Myocyte (in vitro differentiated cells): Measurements from ENCODE around the gene NOMO2. TPM values are rescaled to one million over a fixed set of nuclear protein-coding genes. Genes with fewer than 3 reads are reported as not detected.
"Not testable (repeated sequence)": the region's sequence is repeated elsewhere in the genome, so short reads cannot be mapped to it uniquely, and the experiment has no call there.

Experiments
- DNase-seq: peaks from one replicate; pipeline ENCODE4 v3.0.0-alpha.2; 2012; ENCODE audit warnings: low read depth
- polyA plus RNA-seq: library from polyadenylated mRNA; unstranded; fragments of >200 nt; gene quantifications from one replicate; pipeline ENCODE4 v1.2.1, GENCODE V29; 2012; ENCODE audit warnings: missing spikeins
- total RNA-seq: library from RNA; depleted of rRNA; stranded (reverse); fragments of >200 nt; gene quantifications from 2 replicates; pipeline ENCODE4 v1.2.3, GENCODE V29; 2014

Gene NOMO2, protein sequence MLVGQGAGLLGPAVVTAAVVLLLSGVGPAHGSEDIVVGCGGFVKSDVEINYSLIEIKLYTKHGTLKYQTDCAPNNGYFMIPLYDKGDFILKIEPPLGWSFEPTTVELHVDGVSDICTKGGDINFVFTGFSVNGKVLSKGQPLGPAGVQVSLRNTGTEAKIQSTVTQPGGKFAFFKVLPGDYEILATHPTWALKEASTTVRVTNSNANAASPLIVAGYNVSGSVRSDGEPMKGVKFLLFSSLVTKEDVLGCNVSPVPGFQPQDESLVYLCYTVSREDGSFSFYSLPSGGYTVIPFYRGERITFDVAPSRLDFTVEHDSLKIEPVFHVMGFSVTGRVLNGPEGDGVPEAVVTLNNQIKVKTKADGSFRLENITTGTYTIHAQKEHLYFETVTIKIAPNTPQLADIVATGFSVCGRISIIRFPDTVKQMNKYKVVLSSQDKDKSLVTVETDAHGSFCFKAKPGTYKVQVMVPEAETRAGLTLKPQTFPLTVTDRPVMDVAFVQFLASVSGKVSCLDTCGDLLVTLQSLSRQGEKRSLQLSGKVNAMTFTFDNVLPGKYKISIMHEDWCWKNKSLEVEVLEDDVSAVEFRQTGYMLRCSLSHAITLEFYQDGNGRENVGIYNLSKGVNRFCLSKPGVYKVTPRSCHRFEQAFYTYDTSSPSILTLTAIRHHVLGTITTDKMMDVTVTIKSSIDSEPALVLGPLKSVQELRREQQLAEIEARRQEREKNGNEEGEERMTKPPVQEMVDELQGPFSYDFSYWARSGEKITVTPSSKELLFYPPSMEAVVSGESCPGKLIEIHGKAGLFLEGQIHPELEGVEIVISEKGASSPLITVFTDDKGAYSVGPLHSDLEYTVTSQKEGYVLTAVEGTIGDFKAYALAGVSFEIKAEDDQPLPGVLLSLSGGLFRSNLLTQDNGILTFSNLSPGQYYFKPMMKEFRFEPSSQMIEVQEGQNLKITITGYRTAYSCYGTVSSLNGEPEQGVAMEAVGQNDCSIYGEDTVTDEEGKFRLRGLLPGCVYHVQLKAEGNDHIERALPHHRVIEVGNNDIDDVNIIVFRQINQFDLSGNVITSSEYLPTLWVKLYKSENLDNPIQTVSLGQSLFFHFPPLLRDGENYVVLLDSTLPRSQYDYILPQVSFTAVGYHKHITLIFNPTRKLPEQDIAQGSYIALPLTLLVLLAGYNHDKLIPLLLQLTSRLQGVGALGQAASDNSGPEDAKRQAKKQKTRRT
- total RNA-seq: 136 and 150 TPM in 2 replicates
- 223 TPM for polyA plus RNA-seq

DNA sequence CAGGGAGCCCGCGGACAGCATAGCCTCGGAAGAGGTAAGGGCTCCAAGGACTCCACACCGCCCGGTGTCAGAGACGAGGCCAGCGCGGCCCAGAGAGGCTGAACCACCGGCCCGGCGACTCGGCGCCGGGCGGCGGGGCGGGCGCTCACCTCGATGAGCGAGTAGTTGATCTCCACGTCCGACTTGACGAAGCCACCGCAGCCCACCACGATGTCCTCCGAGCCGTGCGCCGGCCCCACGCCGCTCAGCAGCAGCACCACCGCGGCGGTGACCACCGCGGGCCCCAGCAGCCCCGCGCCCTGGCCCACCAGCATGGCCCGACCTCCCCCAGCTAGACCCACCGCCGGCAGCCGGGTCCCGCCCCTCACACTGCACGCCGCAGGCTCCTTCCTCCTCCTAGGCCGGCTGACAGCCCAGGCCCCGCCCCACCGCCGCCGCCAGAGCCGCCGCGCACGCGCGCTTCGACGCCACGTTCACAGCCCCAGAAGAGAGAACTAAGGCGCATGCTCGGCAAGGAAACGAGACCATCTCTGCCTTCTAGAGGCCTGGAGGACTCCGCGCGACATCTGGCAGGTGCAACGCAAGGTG is at the start of gene NOMO2:
TSS of gene NOMO2 (minus strand) at position 371 of the 588 bp plus-strand sequence. CDS start at position 314, 57 bp downstream.
- peak; percentile 4 for DNase-seq

DNA sequence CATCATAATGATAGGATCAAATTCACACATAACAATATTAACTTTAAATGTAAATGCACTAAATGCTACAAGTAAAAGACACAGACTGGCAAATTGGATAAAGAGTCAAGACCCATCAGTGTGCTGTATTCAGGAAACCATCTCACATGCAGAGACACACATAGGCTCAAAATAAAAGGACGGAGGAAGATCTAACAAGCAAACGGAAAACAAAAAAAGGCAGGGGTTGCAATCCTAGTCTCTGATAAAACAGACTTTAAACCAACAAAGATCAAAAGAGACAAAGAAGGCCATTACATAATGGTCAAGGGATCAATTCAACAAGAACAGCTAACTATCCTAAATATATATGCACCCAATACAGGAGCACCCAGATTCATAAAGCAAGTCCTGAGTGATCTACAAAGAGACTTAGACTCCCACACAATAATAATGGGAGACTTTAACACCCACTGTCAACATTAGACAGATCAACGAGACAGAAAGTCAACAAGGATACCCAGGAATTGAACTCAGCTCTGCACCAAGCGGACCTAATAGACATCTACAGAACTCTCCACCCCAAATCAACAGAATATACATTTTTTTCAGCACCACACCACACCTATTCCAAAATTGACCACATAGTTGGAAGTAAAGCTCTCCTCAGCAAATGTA is 48.4 kb upstream of the NOMO2 start:
- DNase-seq: not testable (repeated sequence)

DNA sequence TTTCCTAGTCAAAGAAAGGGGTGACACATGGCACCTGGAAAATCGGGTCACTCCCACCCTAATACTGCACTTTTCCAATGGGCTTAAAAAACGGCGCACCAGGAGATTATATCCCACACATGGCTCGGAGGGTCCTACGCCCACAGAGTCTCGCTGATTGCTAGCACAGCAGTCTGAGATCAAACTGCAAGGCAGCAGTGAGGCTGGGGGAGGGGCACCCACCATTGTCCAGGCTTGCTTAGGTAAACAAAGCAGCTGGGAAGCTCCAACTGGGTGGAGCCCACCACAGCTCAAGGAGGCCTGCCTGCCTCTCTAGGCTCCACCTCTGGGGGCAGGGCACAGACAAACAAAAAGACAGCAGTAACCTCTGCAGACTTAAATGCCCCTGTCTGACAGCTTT is 46.4 kb upstream of the NOMO2 start:
- not testable (repeated sequence) for DNase-seq

DNA sequence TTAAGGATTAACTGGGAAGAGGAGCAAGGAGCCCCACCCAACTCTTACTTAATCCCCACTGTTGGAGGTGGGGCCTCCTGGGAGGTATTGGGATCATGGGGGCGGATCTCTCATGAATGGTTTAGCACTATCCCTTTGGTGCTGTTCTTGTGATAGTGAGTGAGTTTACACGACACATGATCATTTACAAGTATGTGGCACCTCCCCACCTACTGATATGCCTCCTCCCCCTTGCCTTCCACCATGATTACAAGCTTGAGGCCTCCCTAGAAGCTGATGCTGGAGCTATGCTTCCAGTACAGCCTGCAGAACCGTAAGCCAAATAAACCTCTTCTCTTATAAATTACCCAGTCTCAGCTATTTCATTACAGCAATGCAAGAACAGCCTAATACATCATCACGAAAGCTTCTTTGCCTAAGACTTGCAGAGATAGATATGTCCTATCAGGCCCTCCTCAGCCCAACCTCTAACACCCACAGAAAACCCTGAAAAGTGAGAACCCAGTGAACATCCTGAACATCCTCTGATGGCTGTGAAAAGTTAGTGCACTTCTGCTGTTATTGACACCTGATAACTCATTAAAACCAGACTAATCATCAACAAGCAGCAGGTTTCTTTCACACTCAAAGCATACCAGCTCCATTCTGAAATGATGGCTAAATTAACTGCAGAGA is 41.8 kb upstream of the NOMO2 start:
- DNase-seq: not testable (repeated sequence)

DNA sequence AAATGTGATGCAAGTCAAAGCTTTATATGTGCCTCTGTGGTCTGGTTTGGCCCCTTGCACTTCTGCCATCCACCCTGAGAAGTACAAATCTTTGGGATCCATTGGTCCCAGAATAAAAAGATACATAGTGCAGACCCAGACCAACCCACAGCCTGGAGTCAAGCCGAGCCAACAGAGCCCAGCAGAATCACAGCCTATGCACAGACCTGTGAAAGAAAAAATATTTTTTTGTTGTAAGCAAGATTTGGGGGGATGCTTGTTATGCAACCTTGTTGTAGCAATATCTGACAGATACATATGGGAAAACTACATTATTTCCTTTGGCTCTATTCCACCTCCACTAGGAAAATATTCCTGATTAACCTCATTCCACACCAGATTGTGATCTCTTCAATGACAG is 36.7 kb upstream of the NOMO2 start:
- DNase-seq: not testable (repeated sequence)

DNA sequence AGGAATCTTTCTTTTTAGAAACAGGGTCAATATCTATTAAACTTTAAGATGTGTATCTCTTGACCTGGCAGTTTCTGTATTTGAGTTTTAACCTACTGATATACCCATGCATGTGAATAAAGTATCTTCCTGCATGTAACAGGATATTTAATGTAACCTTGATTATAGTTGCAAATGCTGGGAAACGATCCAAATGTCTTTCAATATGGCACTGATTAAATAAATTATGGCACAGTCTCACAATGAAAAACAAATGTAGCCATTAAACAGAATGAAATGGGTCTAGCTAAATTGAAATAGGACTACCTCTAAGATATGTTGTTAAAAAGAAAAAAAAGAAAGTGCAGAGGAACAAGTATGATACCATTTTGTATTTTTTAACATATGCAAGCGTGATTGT is 35.8 kb upstream of the NOMO2 start:
- not testable (repeated sequence) for DNase-seq

DNA sequence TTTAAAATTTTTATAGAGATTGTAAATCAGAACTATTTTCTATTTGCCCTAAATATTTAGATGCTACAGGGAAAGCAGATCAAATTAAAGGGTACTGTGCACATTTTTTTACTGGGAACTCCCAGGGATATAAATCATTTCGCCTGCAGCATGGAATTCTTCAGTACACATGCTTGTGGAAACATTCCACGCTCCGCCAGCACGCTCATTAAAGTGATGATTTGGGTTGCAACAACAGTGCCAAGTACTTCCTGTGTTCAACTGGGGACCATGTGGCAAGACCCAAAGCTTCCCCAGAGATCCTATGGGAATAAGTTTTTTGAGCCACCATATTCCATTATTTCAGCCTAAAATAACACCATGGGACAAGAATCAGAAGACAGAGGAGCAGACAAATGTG is 35.4 kb upstream of the NOMO2 start:
- DNase-seq: peak; percentile 3

DNA sequence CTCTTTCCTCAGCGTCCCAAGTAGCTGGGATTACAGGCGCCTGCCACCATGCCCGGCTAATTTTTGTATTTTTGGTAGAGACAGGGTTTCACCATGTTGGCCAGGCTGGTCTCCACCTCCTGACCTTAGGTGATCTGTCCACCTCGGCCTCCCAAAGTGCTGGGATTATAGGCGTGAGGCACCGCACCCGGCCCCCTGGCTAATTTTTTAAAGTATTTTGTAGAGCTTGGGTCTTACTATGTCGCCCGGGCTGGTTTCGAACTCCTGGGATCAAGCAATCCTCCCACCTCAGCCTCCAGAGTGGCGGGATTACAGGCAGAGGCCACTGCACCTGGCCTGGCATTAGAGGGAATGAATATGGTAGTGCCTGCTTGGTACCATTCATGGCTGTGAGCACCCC is 33.9 kb upstream of the NOMO2 start:
- DNase-seq: not testable (repeated sequence)

DNA sequence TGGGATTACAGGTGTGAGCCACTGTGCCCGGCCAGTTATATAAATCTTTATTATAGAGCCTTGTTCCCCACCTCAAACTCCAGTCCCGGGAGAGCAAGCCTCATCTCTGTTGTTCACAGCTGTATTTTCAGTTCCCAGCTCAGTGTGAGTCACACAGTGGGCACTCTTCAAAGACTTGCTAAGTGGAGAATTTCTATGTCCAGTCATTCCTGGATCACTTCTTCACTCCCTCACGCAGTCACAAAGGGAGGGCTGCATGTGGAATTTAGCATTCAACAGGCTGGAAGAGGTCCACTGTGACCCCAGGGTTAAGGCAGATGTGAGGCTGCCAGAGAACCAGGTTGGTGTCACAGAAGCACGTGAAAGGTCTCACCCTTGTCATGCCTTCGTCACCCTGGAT is 33.0 kb upstream of the NOMO2 start:
- peak; percentile 2 for DNase-seq

DNA sequence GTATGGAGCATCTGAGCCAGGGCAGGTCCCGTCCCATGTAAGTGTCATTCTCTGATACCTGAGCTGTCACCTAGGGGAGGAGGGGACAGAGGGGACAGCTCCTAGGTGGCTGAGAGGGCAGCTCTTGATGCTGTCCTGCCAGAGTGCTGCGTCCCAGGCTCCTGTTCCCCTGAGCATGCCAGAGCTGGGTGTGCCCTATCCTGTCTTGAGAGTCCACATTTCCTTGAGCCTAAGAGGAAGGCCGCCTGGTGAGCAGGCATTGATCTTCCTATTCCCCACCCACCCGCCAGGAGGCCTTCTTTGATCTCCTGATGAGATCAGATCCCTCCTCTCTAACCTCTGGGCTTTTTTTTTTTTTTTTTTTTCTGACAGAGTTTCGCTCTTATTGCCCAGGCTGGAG is 32.0 kb upstream of the NOMO2 start:
- not testable (repeated sequence) for DNase-seq

DNA sequence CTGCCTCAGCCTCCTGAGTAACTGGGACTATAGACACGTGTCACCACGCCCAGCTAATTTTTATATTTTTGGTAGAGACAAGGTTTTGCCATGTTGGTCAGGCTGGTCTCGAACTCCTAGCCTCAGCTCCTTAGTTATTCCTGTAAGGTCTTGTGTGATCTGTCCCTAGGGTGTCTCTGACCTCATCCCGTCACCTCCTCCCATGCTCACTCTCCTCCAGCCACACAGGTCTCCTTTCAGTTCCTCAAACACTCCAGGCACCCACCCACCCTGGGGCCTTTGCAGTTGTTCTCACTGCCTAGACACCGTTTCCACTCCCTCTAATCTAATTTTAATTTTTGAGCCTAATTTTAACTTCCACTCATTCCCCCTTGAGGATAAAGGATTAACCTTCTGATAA is 31.1 kb upstream of the NOMO2 start:
- DNase-seq: not testable (repeated sequence)

DNA sequence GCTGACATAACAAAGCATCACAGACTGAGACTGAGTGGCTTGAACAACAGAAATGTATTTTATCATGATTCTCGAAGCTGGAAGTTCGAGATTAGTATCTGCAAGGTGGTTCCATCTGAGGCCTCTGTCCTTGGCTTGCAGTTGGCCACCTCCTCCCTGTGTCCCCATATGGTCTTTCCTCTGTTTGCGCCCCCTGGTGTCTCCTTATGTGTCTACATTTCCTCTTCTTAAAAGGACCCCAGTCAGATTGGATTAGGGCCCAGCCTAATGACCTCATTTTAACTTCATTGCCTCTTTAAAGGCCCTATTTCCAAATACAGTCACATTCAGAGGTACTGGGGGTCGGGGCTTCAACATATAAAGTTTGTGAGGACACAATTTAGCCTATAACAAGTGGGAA is 30.0 kb upstream of the NOMO2 start:
- DNase-seq: peak; percentile 13

DNA sequence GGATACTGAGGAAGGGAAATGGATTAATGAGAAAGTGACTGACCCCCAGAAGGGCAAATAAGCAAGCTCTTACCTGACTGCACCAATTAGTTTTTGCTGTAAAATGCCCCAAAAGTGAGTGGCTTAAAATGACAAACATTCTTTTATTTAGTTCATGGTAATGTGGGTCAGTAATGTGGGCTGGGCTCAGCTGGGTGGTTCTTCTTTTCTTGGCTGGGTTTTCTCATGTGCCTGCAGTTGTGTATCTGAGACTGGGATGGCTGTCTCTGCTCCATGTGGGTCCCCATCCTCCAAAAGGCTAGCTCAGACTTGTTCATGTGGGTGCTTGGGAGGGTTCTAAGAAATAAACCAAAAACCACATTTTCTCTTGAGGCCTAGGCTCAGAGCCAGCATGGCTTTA is 29.5 kb upstream of the NOMO2 start:
- DNase-seq: not testable (repeated sequence)

DNA sequence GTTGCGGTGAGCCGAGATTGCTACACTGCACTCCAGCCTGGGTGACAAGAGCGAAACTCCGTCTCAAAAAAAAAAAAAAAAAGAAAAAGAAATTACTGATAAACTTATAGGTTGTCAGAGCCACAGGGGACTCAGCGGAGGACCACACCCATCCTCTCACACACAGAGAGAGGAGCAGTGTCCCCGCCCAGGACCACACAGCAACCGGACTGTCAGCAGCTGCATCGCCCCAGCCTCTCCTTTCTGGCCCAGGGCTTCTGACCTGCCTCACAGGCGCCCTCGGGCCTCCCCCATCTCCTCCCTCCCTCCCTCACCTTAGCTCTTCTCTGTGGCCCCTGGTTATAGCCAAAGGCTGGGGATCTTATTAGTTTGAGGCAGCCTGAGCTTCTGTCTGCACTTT is 27.9 kb upstream of the NOMO2 start:
- DNase-seq: not testable (repeated sequence)

DNA sequence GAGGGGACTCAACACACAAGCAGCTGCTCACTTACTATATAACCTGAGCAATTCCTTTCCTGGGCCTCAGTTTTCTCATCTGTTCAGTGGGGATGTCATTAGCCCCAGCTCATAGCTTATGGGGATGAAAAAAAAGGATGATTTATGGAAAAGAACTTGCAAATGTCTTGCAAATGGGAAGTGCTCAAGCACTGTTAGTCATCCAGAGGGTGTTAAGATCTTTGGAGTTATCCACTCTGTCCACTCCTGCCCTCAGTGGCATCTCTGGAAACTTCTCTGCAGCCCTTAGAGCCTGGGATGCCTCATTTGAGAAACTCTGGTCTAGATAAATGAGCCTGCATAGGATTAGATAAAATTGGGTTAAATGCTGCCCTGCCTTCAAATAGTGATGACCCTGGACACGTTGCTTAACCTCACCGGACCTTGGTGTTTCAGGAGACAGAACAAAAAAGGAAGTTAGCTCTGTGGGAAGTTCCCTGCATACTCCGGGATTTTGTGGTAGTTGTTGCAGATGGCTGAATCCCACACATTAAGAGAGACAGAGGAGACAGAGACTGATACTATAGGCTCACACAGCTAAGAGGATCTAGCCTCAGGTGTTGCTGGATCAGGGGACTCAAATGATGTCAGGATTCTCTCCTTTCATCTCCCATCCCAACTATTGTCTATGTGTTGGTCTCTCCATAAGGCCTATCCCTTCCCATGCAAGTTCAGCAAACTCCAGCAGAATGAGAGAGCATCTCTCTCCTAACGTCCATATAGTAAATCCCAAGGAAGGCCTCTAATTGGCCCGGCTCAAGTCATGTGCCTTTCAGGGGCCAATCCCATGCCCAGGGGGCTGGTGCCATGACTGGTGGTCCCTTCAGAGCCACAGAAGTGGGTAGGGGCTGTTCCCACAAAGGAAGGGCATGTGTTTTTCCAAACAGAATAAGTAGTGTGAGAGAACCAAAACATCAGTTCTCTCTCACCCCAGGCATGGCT is 25.0 kb upstream of the NOMO2 start:
- DNase-seq: not testable (repeated sequence)

DNA sequence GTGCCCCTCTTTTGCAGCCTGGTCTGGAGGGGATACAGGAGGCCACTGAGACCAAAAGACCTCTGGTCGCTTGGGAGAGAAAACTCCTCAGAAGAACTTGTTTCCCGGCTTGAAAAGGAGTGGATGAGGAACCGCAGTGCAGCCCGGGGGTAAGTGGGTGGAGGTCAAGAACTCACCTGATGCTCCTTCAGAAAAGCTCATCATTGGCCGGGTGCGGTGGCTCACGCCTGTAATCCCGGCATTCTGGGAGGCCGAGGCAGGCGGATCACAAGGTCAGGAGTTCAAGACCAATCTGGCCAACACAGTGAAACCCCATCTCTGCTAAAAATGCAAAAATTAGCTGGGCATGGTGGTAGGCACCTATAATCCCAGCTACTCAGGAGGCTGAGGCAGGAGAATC is 23.9 kb upstream of the NOMO2 start:
- not testable (repeated sequence) for DNase-seq

DNA sequence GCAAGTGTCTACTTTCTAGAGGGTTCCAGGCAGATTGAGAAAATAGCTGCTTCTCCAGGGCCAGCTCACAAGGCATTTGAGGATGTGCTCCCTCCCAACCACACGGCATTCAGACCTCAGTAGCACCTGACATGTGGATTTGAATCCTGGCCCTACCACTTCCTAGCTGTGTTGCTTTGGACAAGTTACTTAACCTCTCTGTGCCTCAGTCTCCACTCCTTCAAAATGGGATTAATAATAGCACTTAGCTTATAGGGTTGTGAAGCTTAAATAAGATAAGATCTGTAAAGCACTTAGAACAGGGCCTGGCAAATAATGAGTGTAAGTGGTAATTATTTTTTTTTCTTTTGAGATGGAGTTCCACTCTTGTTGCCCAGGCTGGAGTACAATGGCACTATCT is 21.0 kb upstream of the NOMO2 start:
- DNase-seq: no peak

DNA sequence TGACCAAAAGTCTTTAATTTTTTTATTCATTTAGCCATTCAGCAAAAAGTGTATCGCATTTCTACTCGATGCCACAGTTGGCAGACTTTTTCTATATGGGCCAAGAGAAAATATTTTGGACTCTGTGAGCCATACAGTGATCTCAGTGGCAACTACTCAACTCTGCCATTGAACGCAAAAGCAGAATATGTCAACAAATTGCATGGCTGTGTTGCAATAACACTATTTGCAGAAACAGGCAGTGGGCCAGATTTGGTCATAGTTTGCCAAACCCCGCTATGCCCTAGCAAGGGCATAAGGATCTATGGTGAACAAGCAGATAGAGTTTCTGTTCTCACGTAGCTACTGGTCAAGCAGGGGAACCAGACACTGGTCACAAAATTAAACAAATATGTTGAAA is 18.5 kb upstream of the NOMO2 start:
- not testable (repeated sequence) for DNase-seq

DNA sequence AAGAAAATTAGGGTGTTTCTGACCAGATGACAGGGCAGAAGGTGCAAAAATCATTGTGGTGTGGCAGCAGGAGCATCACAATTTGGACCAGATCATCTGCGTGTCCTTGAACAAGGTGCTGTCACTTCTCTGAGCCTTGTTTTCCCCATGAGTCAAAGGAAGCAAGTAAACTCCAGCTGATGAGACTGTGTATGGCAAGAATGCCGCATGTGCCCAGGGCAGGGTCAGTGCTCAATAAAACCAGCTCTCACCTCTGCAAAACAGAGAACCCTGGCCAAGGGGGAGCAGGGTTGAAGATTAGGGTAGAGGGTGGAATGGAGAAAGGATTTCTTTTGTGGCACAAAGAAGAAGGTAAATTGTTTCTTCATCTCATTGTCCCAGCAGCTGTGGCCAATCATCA is 17.4 kb upstream of the NOMO2 start:
- DNase-seq: not testable (repeated sequence)
